ENCODE results near the gene ZNF76.

ZNF76 gene

GRCh38 chr6:35238843-35239289 lies 20.7 kb upstream of the ZNF76 start:
- no peak for TF ChIP-seq CTCF (IDR thresholded peaks at IDR 0.05)

GRCh38 chr6:35239581-35239980 lies 20.0 kb upstream of the ZNF76 start:
- TF ChIP-seq CTCF (IDR thresholded peaks at IDR 0.05), result no peak

GRCh38 chr6:35240838-35241801 lies 18.4 kb upstream of the ZNF76 start:
- peak; percentile 94 for TF ChIP-seq CTCF (IDR thresholded peaks at IDR 0.05)

GRCh38 chr6:35242486-35242885 lies 17.0 kb upstream of the ZNF76 start:
- TF ChIP-seq CTCF (IDR thresholded peaks at IDR 0.05), result no peak

DNA sequence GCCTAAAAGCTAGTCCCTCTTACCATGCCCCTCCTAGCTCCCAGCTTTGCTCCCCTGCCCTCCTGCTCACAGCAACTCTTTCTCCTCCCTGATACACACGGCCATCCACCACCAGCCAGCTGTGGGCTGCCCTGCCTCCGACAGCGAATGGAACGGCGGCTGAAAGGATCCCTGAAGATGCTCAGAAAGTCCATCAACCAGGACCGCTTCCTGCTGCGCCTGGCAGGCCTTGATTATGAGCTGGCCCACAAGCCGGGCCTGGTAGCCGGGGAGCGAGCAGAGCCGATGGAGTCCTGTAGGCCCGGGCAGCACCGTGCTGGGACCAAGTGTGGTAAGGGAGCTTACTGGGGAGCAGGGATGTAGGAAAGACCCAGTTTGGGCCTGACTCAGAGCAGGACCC lies 16.6 kb upstream of the ZNF76 start:
- TF ChIP-seq CTCF (IDR thresholded peaks at IDR 0.05), result no peak

DNA sequence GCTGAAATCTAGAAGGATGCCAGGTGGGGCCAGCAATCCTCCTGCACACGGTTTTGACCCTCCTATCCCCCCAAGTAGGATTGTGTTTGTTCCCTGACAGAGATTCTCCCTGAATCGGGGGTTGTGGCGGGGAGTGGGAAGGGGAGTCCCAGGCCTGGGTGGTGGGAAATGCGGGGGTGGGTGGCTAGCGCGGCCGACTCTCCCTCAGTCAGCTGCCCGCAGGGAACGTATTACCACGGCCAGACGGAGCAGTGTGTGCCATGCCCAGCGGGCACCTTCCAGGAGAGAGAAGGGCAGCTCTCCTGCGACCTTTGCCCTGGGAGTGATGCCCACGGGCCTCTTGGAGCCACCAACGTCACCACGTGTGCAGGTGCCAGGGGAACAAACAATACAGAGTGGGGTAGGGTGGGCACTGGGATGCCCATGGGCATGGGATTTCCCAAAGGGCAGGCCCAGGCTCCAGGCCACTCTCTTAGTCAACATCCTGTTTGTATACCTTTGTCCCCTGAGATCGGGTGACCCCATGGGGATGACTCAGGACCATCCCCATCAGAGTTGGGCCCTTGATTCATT lies 16.1 kb upstream of the ZNF76 start:
- no peak for TF ChIP-seq CTCF (IDR thresholded peaks at IDR 0.05)

- no peak for TF ChIP-seq CTCF (IDR thresholded peaks at IDR 0.05)
These were observed 15.0 kb upstream of the ZNF76 start for GRCh38 chr6:35244551-35244950.
